Stimulated activated CD4-positive, alpha-beta T cell treated with anti-CD3 and anti-CD28 coated beads, Interleukin-1b, Interleukin-23, amount 100 ng/mL, for 24 hours (primary cell): ENCODE results near the gene DTNB.
"Not testable (repeated sequence)": the region's sequence is repeated elsewhere in the genome, so short reads cannot be mapped to it uniquely, and the experiment has no call there.

ENCODE experiments used
- DNase-seq, 4 experiments: peaks; one replicate each; pipeline ENCODE4 v3.0.0-alpha.2; 2020; ENCODE audit warnings: low read depth in 4 of 4, low spot score in 1 of 4

DTNB gene

DNA sequence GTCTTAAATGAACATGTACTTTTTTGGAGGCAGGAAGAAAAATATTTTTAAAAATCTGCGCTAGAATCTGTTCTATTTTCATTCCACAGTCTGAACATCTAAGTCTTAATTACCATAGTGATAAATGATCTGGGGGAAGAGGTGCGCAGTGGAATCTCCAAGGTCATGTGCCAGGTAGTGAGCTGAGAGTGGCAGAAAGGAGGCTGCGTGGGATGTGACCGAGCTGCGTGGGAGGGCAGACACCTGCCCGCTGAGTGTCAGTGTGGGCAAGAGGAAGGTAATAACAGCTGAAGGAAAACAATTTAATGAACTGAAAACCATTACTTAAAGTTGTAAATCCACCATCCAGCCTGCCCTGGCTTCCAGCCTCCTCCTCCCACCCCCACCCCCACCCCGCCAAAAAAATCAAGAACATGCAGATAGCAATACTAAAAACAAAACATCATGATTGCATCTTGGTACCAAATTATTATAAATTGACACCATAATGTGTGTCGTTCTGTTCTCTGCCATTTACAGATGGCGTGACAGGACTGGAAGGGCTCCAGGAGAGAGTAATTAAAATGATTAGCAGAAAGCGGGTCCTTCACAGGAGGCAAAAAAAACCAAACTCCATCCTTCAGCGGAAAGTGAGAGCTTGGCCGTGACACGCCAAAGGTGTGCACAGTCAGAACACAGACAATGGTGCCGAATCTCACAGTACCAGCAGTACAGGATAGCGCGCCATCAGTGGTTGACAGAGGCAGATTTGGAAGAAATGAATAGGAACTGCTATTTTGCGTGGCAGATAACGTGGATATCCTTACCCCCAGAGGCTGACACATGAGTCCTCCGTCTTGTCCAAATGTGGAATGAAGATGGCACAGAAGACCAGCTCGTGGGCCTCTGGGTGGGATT lies 11.4 kb upstream of the DTNB start:
- DNase-seq = no peak

DNA sequence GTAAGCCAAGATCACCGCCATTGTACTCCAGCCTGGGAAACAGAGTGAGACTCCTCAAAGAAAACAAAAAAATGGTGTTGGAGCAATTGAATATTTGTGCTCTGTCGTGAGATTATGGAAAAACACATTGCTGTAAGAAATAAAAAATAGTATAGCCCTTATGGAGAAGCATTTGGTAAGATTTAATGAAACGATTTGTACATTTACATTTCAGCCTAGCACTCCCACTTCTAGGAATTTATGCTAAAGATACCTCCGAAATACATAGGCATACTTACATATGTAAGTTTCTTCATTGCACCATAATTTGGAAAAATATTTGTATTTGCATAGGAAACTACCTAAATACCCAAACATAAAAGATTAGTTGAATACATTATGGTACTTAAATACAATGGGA lies 8.7 kb upstream of the DTNB start:
- no peak for DNase-seq

DNA sequence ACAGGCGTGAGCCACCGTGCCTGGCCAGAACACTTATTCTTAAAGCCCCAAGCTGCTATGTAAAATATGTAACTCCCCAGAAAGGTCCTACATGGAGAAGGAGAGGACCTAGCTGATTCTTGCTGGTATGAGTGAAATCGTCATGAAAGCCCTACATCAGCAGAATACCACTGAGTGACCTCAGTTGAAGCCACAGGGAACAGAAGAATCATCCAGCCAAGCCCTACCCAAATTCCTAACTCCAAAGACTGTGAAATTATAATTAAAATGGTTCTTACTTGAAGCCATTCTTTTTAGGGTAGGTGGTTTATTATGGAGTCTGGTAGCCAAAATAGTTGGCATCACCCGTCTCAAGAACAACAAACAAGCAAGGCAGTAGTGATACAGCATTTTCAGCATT lies 4.5 kb upstream of the DTNB start:
- DNase-seq = no peak

DNA sequence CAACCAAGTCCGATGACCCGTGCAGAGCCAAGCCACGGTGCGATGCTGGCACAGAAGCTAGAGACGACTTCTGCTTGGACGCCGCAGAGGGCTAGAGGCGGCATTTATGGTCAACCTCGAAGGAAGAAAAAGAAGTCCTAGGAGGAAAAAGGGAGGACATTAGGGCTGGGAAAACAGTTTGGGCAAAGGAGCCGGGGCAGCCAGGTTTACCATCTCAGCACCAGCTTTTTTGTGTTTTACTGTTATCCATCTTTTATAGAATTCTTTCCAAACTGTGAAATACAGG lies 643 bp upstream of the DTNB start:
- no peak for DNase-seq

DNA sequence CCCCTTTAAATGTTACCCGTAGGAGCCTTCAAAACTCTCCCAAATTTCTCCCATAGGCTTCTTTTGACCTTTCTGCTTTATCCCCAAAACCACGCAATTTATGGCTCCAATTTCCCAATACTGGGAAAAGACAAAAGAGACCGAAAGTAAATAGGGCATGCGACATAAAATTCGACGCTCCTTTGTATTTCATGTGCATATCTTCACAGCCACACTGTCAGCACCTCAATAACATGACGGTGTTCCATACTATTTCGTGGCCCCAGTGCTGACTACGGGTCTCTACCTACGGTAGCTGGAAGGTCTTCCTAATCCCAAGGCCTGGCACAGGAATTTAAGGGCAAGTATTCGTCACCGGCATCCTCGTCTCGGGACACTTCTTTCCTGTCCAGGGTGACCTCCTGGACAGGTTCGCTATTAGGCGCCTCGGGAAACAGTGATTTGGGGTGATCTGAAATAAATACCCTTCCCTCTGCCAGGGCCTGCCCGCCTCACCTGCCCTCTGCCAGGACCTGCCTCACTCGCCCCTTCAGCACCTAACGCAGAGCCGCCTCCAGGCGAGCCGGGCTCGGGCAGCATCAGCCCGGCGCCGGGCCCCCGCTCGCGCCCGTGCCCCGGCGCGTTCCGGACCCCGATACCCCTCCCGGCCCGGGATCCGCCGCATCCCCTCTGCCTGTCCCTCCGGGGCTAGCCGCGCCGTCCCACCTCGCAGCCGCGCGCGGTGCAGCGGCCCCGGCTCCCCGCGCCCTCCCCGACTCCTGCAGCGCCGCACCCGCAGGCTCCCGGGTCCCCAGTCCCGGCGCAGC lies 680 bp downstream of the DTNB start:
- peak in 3 of 4 experiments; percentile 40 to 55 (median 50) for DNase-seq

DNA sequence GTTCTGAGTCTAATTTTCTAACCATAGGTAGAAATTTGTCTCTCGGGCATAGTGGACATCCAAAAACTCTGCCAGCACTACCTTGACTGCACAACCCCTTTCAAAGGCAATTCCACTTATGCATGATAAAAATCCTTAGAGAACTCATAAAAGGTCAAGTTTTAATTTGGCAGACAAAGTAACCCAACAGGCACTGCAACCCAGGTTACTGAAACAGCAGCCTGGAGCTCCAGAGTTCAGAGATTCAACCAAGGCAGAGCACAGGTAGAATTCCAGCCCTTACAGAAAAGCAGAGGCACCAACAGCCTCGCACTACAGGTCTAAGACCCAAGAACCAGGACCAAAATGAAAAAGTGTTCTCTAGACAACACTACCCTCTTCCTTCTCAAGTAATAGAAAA lies 1.8 kb downstream of the DTNB start:
- no peak for DNase-seq

DNA sequence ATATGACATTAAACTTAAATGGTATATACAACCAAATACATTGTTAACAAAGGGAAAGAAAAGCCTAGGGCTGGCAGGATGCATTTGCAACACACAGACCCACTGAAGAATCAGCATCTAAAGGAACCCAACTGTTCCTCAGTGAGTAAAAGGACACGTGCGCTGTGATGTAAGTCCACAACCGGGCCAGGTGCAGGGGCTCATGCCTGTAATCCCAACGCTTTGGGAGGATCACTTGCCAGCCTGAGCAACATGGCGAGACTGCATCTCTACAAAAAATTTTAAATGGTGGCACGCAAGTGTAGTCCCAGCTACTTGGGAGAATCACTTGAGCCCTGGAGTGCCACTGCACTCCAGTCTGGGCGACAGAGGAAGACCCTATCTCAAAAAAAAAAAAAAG lies 3.9 kb downstream of the DTNB start:
- no peak for DNase-seq

DNA sequence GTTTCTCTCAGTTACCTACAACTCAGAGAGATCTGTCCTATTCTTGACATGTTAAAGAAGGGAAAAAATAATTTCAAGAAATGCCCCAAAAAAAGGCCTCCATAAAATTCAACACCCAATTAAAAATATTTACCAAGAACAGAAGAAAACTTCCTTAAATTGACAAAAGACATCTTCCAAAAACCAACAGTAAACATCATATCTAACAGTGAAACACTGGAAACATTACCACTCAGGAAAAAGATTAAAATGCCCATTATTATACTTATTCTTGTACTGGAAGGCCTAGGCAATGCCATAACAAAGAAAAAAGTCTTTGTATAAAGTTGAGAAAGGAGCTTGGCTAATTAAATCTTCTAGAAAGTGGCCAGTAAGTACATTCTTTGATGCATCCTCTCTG lies 7.2 kb downstream of the DTNB start:
- DNase-seq = no peak

DNA sequence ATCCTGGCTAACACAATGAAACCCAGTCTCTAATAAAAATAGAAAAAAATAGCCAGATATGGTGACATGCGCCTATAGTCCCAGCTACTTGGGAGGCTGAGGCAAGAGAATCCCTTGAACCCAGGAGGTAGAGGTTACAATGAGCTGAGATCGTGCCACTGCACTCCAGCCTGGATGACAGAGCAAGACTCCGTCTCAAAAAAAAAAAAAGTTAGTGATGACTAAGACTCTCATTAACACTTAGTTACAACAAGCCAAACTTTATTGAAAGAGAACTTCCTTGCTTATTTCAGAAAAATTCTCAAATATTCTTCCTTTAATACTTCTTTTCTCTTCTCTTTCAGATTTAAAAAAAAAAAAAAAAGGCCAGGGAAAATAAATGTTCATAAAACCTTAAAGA lies 7.9 kb downstream of the DTNB start:
- DNase-seq = not testable (repeated sequence)

DNA sequence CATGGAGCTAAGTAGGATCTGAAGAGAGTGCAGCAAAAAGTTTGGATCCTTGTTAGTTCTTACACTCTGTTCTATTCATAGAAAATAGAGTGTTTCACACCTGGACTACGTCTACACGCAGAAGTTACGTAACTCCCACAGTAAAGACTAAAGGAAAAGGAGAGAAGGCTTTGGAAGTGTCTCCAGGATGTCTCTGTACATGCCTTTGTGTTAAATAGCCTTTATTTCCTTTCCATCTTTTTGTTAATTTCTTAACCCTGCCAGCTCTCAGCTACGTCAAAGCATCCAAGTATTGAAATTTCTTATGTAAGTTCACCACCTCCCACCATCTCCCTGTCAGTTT lies 8.4 kb downstream of the DTNB start:
- DNase-seq = no peak

DNA sequence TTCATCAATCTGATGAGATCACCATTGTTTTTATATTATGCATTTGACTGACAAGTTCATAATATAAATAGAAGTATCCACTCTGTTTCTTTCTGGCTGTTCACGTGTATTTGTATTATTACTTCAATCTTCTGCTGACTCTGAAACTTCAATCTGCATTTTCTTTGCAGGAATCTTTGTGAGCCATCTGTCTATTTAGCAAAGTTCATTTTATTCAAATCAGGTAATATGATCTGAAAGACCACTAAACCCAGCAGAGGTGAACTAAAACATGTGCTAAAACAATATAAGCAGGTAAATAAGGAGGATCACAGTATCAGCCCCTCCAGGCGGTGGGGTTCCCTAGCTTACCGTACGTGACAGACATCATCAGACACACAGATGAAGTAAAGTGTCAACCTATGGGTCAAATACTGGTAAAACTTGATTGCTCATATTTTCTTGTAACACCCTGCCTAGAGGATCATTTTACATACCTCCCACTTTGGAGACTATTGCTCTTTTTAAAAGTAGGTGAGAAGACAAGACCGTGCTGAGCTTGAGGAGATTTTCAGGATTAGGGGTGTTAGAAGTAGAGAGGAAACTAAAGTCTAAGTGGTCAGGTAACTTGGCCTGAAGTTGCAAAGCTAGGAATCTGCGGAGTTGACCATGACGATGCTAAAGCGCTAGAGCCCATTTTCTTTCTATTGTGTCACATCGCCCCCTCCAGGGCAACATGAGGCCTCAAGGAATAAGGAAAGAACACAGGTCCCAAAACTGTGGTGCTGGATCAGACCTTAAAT lies 9.0 kb downstream of the DTNB start:
- DNase-seq = no peak

DNA sequence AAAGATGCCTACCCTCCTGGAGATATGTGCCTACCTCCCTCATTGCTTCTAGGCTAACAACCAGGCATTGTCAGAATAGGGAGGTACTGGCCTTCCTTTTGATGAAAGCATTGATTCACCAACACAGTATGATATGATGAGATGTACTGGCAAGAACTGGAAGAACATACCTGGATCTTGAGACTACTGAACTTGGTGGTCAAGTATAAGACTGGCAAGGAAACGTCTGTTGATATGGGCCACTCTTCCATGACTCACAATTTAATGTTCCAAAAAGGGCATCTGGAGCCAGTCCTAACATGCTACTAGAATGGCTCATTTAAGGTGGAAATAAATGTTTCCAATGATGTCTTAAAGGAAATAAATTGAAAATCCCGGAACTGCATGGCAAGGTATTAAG lies 18.1 kb downstream of the DTNB start:
- no peak for DNase-seq

DNA sequence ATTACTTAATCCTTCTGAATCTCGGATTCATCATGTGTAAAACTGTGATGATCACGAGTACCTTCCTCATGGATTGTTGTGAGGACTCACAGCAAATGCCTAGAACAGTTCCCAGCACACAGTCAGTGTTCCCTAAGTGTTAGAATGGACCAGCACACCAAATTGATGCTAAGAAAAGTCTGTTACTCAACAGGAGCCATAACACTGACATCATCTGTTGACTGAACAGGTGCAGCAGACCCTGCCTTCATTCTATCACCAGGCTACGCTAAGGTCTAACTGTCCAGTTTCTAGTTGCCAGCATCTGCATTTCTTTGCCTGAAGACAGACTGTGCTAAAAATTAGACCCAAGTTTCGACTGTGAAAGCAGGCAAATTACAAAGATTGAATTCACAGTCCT lies 18.6 kb downstream of the DTNB start:
- DNase-seq = no peak

DNA sequence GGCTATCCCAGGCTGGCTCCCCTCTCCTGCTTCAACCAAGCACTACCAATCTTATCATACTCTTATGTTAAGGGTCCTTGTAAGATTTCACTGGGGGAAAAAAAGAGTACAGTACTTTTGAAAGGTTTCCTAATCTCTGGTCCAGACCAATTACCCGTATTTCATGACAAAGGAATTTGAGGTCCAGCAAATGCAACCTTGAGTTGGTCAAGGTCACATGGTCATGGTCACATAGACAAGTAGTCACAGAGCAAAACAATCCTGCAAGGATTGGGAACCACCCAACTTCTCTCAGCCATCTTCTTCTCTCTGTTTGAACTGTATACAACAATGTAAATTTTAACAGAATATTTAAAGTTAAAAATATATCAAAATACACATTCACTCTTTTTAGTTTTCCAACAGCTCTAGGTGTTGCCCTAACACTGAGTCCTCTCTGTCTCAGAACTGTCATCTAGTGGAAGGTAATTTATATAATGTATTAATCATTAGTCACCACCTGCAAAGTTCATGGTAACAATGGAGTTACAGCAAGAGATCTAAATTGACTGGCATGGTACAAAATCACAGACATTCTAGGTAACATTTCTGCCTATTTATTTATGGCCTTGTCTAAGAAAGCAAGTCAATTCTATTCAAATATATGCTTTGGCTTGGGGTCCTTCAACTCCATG lies 21.5 kb downstream of the DTNB start:
- no peak for DNase-seq

DNA sequence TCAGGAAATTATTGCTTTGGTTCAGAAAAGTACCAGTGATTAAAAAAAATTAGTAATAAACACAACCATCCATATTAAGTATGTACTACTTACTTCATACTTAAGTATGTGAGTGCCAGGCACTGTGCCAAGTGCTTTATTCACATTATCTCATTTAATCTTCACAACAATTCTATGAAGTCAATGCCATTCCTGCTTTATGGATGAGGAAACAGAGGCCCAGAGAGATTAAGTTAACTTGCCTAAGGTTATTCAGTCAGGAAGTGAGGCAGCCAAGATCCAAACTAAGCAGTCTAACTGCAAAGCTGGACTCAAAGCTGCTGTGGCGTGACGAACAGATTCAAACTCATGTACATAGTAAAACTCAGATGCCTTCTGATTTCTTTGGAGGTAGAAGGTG lies 22.3 kb downstream of the DTNB start:
- no peak for DNase-seq

DNA sequence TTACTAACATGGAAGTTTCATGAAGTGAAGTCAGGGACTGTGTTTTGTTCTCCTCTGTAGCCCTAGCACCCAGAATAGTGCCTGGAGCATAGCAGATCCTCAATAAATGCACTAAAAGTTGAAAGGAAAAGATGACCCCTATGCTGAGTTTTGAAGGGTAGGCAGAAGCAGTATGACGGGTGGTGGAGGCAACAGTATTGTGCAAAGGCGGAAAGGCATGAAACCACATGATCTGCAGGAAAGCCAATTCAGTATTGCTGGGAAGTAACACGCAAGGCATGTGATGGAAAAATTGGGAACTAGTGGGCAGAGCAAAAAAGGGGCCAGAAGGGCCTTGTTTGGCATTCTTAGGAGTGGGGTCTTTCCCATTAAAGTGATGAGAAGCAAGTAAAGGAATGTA lies 23.1 kb downstream of the DTNB start:
- DNase-seq = no peak

DNA sequence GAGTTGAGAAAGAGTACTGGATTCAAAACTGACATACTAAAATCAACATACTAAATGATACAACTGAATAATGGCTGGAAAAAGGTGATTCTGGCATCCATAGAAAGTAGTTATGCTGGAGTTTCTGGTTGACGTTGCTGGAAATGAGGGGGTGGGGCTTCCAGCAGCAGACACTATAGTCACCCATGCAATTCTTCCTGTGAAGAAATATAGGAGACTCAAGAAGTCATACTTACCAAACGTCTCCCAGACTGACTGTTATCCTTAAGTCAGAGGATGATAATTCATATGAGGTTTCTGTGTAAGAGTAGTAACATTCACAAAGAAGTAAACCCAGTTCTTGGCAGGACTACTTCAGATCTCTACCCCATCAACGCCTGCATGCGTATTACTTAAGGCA lies 23.6 kb downstream of the DTNB start:
- no peak for DNase-seq

DNA sequence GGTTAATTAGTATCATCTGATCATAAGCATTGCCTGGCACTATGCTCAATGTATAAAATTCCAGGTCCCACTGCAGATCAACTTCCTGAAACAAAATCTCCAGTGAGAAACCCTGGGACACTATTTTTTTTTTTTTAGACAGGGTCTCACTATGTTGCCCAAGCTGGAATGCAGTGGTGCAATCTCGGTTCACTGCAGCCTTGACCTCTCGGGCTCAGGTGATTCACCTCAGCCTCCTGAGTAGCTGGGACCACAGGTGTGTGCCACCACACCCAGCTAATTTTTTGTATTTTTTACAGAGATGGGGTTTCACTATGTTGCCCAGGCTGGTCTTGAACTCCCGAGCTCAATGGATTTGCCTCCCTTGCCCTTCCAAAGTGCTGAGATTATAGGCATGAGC lies 31.1 kb downstream of the DTNB start:
- no peak for DNase-seq

DNA sequence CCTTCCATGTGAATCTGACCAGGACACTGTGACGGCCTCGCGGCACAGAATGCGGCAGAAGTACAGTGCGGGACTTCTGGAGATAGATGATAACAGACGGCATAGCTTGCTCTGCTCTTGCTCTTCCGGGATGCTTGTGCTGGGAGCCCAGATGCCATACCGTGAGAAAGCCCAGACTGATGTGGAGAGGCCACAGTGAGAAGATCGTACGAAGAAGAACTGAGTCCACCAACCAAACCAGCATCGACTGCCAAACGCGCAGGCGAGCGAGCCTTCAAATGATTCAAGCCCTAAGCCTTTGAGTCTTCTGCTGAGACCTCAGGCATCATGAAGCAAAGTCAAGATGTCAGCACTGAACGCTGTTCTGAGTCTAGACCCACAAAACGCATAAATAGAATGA lies 33.7 kb downstream of the DTNB start:
- DNase-seq = no peak

DNA sequence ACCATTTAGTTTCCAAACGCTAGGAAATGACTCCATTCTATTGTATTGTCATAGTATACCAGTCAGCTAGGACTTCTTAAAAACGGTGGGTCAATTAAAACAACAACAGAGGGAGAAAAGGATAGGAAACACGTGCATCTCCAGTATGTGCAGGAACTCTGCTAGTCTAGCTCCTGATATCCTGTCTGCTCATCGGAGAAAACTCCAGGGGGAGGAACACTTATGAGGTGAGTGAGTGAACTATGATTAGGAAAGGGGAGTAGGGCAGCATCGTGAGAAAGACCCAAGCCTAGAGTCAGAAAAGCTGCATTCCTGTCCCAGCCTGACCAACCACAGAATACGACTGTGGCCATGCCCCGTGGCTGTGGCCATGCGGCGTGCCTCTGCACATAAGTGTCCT lies 34.2 kb downstream of the DTNB start:
- DNase-seq = no peak

DNA sequence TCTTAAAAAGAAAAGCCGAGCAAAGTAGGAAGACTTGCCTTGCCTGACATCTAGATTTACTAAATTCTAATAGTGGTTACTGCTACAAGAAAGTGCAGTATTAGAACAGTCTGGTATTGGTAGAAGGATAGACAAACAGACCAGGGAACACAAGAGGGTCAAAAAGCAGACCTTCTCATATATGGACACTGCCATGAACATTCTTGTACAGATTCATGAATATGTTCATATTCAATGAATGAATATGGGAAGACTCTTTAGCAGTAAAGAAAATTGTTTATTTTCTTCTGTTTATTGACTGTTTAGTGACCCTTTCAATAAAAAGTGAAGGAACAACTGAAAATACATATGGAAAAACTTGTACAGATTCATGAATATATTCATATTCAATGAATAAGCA lies 37.6 kb downstream of the DTNB start:
- no peak for DNase-seq

DNA sequence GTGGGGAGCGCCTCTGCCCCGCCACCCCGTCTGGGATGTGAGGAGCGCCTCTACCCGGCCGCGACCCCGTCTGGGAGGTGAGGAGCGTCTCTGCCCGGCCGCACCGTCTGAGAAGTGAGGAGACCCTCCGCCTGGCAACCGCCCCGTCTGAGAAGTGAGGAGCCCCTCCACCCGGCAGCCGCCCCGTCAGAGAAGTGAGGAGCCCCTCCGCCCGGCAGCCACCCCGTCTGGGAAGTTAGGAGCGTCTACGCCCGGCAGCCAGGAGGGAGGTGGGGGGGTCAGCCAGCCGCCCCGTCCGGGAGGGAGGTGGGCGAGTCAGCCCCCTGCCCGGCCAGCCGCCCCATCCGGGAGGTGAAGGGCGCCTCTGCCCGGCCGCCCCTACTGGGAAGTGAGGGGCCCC lies 39.6 kb downstream of the DTNB start:
- not testable (repeated sequence) for DNase-seq
